Neural cell (in vitro differentiated cells): ENCODE data around the gene ESPN. TPM values are rescaled to one million over a fixed set of nuclear protein-coding genes. Genes with fewer than 3 reads are reported as not detected.

Experiments
- H2AFZ ChIP-seq: fragments of 200-600, 300-800 bp; sonication (generic), shearing (Covaris generic); 2 replicates; pipeline ENCODE4 v1.6.0; 2014; ENCODE audit warnings: low read depth, mild to moderate bottlenecking, antibody characterized with exemption, low read length, moderate library complexity
- H3F3A ChIP-seq: fragments of 200-600 bp; shearing (Covaris generic); 2 replicates; pipeline ENCODE4 v1.6.1; 2016; ENCODE audit warnings: mild to moderate bottlenecking, moderate library complexity, mixed read lengths, antibody characterized with exemption, low read length; ENCODE audit not compliant: insufficient read depth, poor library complexity, severe bottlenecking
- H3K27ac ChIP-seq: fragments of 200-600, 300-800 bp; sonication (generic), shearing (Covaris generic); 2 replicates; pipeline ENCODE4 v1.5.1; 2014; ENCODE audit warnings: mild to moderate bottlenecking, low read length, moderate library complexity
- H3K27me3 ChIP-seq: fragments of 300-800, 200-600 bp; sonication (generic), shearing (Covaris generic); 2 replicates; pipeline ENCODE4 v1.6.0; 2014; ENCODE audit warnings: mild to moderate bottlenecking, low read depth, low read length, moderate library complexity; ENCODE audit not compliant: insufficient read depth
- H3K36me3 ChIP-seq: fragments of 300-800, 200-600 bp; sonication (generic), shearing (Covaris generic); 2 replicates; pipeline ENCODE4 v1.5.1; 2014; ENCODE audit warnings: mild to moderate bottlenecking, antibody characterized with exemption, low read length, moderate library complexity; ENCODE audit not compliant: insufficient read depth
- H3K4me2 ChIP-seq: fragments of 300-800, 200-600 bp; sonication (generic), shearing (Covaris generic); 2 replicates; pipeline ENCODE4 v1.6.0; 2014; ENCODE audit warnings: mild to moderate bottlenecking, low read length
- H3K4me3 ChIP-seq: fragments of 300-800, 200-600 bp; sonication (generic), shearing (Covaris generic); 2 replicates; pipeline ENCODE4 v1.5.1; 2014; ENCODE audit warnings: mild to moderate bottlenecking, low read length, moderate library complexity
- H3K79me2 ChIP-seq: fragments of 200-600 bp; shearing (Covaris generic); replicated peaks from 2 replicates; pipeline ENCODE4 v1.6.0; 2014; ENCODE audit warnings: mild to moderate bottlenecking, low read length, moderate library complexity; ENCODE audit not compliant: insufficient read depth
- H3K9ac ChIP-seq: fragments of 300-800, 200-600 bp; sonication (generic), shearing (Covaris generic); 2 replicates; pipeline ENCODE4 v1.6.1; 2016; ENCODE audit warnings: mild to moderate bottlenecking, low read length, mixed read lengths
- H3K9me2 ChIP-seq: fragments of 200-600 bp; shearing (Covaris generic); 2 replicates; pipeline ENCODE4 v1.6.1; 2016; ENCODE audit warnings: mild to moderate bottlenecking, low read length, mixed read lengths; ENCODE audit not compliant: insufficient read depth
- H3K9me3 ChIP-seq: fragments of 200-600, 300-800 bp; sonication (generic), shearing (Covaris generic); 2 replicates; pipeline ENCODE4 v1.6.1; 2016; ENCODE audit warnings: mild to moderate bottlenecking, mixed run types, low read length, moderate library complexity, mixed read lengths
- H4K20me1 ChIP-seq: fragments of 200-600 bp; shearing (Covaris generic); 2 replicates; pipeline ENCODE4 v1.6.1; 2016; ENCODE audit warnings: mild to moderate bottlenecking, mixed run types; ENCODE audit not compliant: insufficient read depth
- CTCF ChIP-seq: fragments of 450-650 bp; IDR thresholded peaks from 2 replicates; pipeline ENCODE4 v1.5.1; 2014; ENCODE audit warnings: antibody characterized with exemption, mild to moderate bottlenecking, moderate library complexity; ENCODE audit not compliant: poor library complexity, severe bottlenecking
- EP300 ChIP-seq: fragments of 450-650 bp; conservative IDR thresholded peaks from 2 replicates; pipeline ENCODE4 v1.6.1; 2014; ENCODE audit warnings: antibody characterized with exemption, mild to moderate bottlenecking, moderate library complexity; ENCODE audit not compliant: poor library complexity, severe bottlenecking
- EZH2 ChIP-seq: fragments of 200-600, 300-800 bp; shearing (Covaris generic), sonication (generic); IDR thresholded peaks from 2 replicates; pipeline ENCODE4 v1.6.1; 2014; ENCODE audit warnings: antibody characterized with exemption, low read length, borderline replicate concordance, mild to moderate bottlenecking; ENCODE audit not compliant: insufficient read depth, poor library complexity, severe bottlenecking
- MXI1 ChIP-seq: fragments of 450-650 bp; conservative IDR thresholded peaks from 2 replicates; pipeline ENCODE4 v1.6.1; 2014; ENCODE audit warnings: antibody characterized with exemption, mild to moderate bottlenecking; ENCODE audit not compliant: poor library complexity, severe bottlenecking
- POLR2AphosphoS5 ChIP-seq: IDR thresholded peaks from 2 replicates; pipeline ENCODE4 v1.6.1; 2012
- RAD21 ChIP-seq: fragments of 450-650 bp; conservative IDR thresholded peaks from 2 replicates; pipeline ENCODE4 v1.6.1; 2014; ENCODE audit warnings: antibody characterized with exemption, mild to moderate bottlenecking, moderate library complexity
- REST ChIP-seq: IDR thresholded peaks from 2 replicates; pipeline ENCODE4 v1.6.1; 2012; ENCODE audit warnings: borderline replicate concordance
- SMC3 ChIP-seq: fragments of 450-650 bp; conservative IDR thresholded peaks from 2 replicates; pipeline ENCODE4 v1.6.1; 2014; ENCODE audit warnings: antibody characterized with exemption, mild to moderate bottlenecking, moderate library complexity; ENCODE audit not compliant: poor library complexity
- TAF1 ChIP-seq: IDR thresholded peaks from 2 replicates; pipeline ENCODE4 v1.6.1; 2012; ENCODE audit warnings: low read depth
- polyA plus RNA-seq: library from polyadenylated mRNA; depleted of rRNA; stranded (reverse); fragments of >200 nt; gene quantifications from 2 replicates; pipeline ENCODE4 v1.2.3, GENCODE V29; 2014

ESPN gene
- polyA plus RNA-seq, 1 donor from 2014 or later = not detected

DNA sequence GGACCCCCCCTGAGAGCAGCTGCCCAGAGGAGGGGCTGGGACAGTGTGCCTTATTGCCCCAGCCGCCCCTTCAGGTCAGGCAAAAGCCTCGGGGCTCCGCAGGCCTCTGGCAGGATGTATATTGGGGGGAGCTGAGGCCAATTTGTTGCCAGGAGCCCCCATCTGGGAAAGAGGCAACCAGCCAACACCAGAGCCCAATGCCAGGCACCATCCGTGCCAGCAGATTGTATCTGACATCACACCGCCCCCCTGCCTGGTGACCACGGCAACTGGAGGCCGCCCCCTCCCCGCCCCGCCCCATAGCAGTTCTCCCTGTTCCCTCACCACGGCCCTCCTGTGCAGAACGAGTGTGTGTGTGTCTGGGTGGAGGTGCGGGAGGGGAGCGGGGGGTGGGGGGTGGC lies 70.5 kb downstream of the ESPN start:
- no peak for TF ChIP-seq MXI1
- TF ChIP-seq EZH2 = no peak
- TF ChIP-seq CTCF = no peak
- TF ChIP-seq REST = no peak
- no peak for TF ChIP-seq TAF1
- no peak for TF ChIP-seq POLR2AphosphoS5
- TF ChIP-seq EP300 = no peak
- no peak for TF ChIP-seq RAD21
- TF ChIP-seq SMC3 = no peak
- no peaks in the 10 kb centered on the region for H4K20me1 ChIP-seq
- H3K27ac ChIP-seq = no peak overlapping the region
- H3K9me2 ChIP-seq = no peaks in the 10 kb centered on the region
- H3K79me2 ChIP-seq = no peaks in the 10 kb centered on the region
- no peak overlapping the region for H3K9ac ChIP-seq
- H3F3A ChIP-seq = no peaks in the 10 kb centered on the region
- H3K36me3 ChIP-seq = no peaks in the 10 kb centered on the region
- H2AFZ ChIP-seq = no peak overlapping the region
- H3K27me3 ChIP-seq = no peaks in the 10 kb centered on the region
- no peak overlapping the region for H3K4me3 ChIP-seq
- no peak overlapping the region for H3K4me2 ChIP-seq
- H3K9me3 ChIP-seq = no peaks in the 10 kb centered on the region

DNA sequence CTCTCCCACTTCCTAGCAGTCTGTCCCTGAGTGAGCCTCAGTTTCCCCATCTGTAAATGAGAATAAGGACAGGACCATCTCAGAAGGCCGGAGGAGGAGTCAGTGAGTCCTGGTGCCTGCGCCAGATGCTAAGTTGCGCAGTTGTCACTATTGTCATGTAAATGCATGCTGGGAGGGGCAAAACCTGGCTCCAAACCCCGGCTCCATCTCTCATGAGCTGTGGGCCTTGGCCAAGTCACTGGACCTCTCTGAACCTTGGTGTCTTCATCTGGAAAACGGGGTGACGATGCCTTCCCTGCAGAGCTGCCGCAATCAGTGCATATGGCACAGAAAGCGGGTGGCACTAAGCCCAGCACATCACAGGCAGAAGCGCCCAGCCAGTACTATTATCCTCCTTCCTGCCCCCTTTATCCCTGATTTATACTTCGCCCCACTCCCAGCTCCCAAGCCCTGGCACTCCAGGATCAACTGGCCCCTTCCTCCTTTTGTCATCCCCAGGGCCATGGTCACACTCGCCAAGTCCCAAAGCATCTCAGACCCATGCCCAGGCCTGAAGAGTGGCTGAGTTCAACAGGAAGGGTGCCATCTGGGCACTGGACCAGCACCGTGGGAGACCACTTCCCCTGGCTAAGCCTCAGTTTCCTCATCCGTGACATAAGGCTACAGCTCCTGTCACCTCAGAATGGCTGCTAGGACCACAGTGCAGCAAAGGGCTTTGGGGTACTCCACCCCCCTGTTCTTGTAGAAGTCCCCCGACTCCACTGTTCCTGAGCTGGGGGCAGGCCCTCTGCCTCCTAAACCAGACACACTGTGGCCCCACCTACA lies 71.2 kb downstream of the ESPN start:
- H3K9me3 ChIP-seq = no peaks in the 10 kb centered on the region
- no peaks in the 10 kb centered on the region for H3K36me3 ChIP-seq
- H3K9ac ChIP-seq = peak overlapping the region; percentile 70
- no peaks in the 10 kb centered on the region for H3K27me3 ChIP-seq
- no peaks in the 10 kb centered on the region for H3F3A ChIP-seq
- no peak overlapping the region for H3K27ac ChIP-seq
- no peak overlapping the region for H3K4me2 ChIP-seq
- TF ChIP-seq SMC3 (no peak), MXI1 (no peak), REST (no peak), EZH2 (no peak), EP300 (no peak), CTCF (no peak), POLR2AphosphoS5 (no peak), RAD21 (no peak)
- H3K4me3 ChIP-seq = peak overlapping the region; percentile 77
- H4K20me1 ChIP-seq = no peaks in the 10 kb centered on the region
- no peak overlapping the region for H2AFZ ChIP-seq
- no peaks in the 10 kb centered on the region for H3K9me2 ChIP-seq
- no peaks in the 10 kb centered on the region for H3K79me2 ChIP-seq
